Esophagus squamous epithelium (tissue), 4 donors: ENCODE measurements around the gene NAV2.

Source experiments
- POLR2A ChIP-seq, 4 donors: fragments of 450-650 bp; IDR thresholded peaks; one replicate each; pipeline ENCODE4 v1.6.1; 2017; ENCODE audit warnings: antibody characterized with exemption in 4 of 4, mild to moderate bottlenecking in 4 of 4, moderate library complexity in 3 of 4
- TF ChIP-seq, protein P1 (sequence below), 6 experiments: fragments of 450-650 bp in 4 of 6; fragments of 200-600 bp in 2 of 6; sonication (generic) in 2 of 6; IDR thresholded peaks; one replicate each; pipeline ENCODE4 v1.5.1; 2016 to 2019; ENCODE audit warnings: antibody characterized with exemption in 6 of 6, mild to moderate bottlenecking in 4 of 6, moderate library complexity in 4 of 6

DNA sequence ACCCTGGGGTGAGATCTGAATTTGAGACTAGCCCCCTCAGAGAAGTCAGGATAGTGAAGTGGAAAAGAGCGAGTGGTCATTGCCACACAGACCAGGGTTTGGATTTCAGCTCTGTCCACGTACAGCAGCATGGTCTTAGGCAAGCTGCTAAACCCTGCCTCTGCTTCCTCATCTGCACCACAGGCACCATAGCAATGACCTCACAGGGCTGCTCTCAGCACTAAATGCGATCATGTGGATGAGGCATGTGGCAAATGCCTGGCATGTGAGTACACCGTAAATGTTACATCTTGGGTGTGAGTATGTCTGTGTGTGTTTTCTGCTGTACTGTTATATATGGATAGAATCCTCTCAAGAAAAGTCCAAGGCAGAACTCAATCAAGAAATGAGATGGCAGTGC, 15.8 kb downstream of the NAV2 start:
- TF ChIP-seq, protein P1, sequence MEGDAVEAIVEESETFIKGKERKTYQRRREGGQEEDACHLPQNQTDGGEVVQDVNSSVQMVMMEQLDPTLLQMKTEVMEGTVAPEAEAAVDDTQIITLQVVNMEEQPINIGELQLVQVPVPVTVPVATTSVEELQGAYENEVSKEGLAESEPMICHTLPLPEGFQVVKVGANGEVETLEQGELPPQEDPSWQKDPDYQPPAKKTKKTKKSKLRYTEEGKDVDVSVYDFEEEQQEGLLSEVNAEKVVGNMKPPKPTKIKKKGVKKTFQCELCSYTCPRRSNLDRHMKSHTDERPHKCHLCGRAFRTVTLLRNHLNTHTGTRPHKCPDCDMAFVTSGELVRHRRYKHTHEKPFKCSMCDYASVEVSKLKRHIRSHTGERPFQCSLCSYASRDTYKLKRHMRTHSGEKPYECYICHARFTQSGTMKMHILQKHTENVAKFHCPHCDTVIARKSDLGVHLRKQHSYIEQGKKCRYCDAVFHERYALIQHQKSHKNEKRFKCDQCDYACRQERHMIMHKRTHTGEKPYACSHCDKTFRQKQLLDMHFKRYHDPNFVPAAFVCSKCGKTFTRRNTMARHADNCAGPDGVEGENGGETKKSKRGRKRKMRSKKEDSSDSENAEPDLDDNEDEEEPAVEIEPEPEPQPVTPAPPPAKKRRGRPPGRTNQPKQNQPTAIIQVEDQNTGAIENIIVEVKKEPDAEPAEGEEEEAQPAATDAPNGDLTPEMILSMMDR (IDR thresholded peaks at IDR 0.05), result no peak
- TF ChIP-seq POLR2A (IDR thresholded peaks at IDR 0.05), result no peak
